Esophagus squamous epithelium (tissue), 4 donors: Measurements from ENCODE around the gene LSM4.

Experiments
- POLR2A ChIP-seq, 4 donors: fragments of 450-650 bp; IDR thresholded peaks; one replicate each; pipeline ENCODE4 v1.6.1; 2017; ENCODE audit warnings: antibody characterized with exemption in 4 of 4, mild to moderate bottlenecking in 4 of 4, moderate library complexity in 3 of 4
- TF ChIP-seq, protein P1 (sequence below), 6 experiments: fragments of 450-650 bp in 4 of 6; fragments of 200-600 bp in 2 of 6; sonication (generic) in 2 of 6; IDR thresholded peaks; one replicate each; pipeline ENCODE4 v1.5.1; 2016 to 2019; ENCODE audit warnings: antibody characterized with exemption in 6 of 6, mild to moderate bottlenecking in 4 of 6, moderate library complexity in 4 of 6

DNA sequence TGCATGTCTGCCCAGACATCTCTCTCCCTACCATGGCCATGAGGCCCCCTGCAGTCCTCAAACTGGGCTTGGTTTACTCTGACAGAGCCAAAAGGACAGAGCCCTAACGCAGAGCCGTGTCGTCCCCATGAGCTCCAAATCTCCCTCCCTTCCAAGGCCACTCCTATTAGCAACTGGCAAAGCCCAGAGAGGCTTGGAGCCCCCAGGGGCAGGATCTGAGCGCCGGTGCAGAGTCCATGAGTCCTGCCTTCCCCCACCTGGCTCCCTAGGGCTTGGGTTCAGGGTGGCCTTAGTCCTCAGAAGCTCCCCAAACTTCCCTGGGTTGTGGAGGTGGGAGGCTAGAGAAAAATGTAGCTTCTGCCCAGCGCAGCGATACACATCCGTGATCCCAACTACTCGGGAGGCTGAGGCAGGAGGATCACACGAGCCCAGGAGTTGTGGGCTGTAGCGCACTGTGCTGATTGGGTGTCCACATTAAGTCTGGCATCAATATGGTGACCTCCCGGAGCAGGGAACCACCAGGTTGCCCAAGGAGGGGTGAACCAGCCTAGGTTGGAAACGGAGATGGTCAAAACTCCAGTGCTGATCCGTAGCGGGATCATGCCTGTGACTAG, 10.1 kb upstream of the LSM4 start:
- TF ChIP-seq, protein P1, sequence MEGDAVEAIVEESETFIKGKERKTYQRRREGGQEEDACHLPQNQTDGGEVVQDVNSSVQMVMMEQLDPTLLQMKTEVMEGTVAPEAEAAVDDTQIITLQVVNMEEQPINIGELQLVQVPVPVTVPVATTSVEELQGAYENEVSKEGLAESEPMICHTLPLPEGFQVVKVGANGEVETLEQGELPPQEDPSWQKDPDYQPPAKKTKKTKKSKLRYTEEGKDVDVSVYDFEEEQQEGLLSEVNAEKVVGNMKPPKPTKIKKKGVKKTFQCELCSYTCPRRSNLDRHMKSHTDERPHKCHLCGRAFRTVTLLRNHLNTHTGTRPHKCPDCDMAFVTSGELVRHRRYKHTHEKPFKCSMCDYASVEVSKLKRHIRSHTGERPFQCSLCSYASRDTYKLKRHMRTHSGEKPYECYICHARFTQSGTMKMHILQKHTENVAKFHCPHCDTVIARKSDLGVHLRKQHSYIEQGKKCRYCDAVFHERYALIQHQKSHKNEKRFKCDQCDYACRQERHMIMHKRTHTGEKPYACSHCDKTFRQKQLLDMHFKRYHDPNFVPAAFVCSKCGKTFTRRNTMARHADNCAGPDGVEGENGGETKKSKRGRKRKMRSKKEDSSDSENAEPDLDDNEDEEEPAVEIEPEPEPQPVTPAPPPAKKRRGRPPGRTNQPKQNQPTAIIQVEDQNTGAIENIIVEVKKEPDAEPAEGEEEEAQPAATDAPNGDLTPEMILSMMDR (IDR thresholded peaks at IDR 0.05): no peak
- TF ChIP-seq POLR2A (IDR thresholded peaks at IDR 0.05): no peak
